GM19467 (cell line): Measurements from ENCODE around the gene LRRC74B.

ENCODE experiments used
- ATAC-seq: cut with Tn5 transposase; IDR thresholded peaks from one replicate; pipeline ENCODE4 v1.9.1; 2021; ENCODE audit warnings: mild to moderate bottlenecking, moderate library complexity; ENCODE audit not compliant: unreplicated experiment

Gene LRRC74B

GRCh38 chr22:21101877-21102638 is 56.3 kb downstream of the LRRC74B start:
- ATAC-seq, result no peak

GRCh38 chr22:21102659-21103267 is 57.0 kb downstream of the LRRC74B start:
- no peak for ATAC-seq

- no peak for ATAC-seq
Measured at GRCh38 chr22:21103633-21104032, 57.9 kb downstream of the LRRC74B start.

GRCh38 chr22:21104126-21104691 is 58.5 kb downstream of the LRRC74B start:
- ATAC-seq, result no peak

- no peak for ATAC-seq
Measured at GRCh38 chr22:21105294-21105693, 59.5 kb downstream of the LRRC74B start.

- no peak for ATAC-seq
Measured at GRCh38 chr22:21106000-21106399, 60.3 kb downstream of the LRRC74B start.

- ATAC-seq, result no peak
Measured at GRCh38 chr22:21108379-21109115, 62.8 kb downstream of the LRRC74B start.
